Stimulated activated CD8-positive, alpha-beta memory T cell treated with anti-CD3 and anti-CD28 coated beads, Interleukin-12 subunit alpha, Interleukin-12 subunit beta, amount 100 ng/mL, for 1 hour (primary cell): Measurements from ENCODE around the gene EEF2K.
"Not testable (repeated sequence)": the region's sequence is repeated elsewhere in the genome, so short reads cannot be mapped to it uniquely, and the experiment has no call there.

Source experiments
- DNase-seq: peaks from one replicate; pipeline ENCODE4 v3.0.0-alpha.2; 2020; ENCODE audit warnings: low read depth

The EEF2K gene

GRCh38 chr16:22206013-22206841 lies at the start of gene EEF2K:
Gene EEF2K (plus strand): TSS chr16:22206278. CDS start chr16:22225730, 19,452 bp downstream.
- DNase-seq = peak; percentile 68

DNA sequence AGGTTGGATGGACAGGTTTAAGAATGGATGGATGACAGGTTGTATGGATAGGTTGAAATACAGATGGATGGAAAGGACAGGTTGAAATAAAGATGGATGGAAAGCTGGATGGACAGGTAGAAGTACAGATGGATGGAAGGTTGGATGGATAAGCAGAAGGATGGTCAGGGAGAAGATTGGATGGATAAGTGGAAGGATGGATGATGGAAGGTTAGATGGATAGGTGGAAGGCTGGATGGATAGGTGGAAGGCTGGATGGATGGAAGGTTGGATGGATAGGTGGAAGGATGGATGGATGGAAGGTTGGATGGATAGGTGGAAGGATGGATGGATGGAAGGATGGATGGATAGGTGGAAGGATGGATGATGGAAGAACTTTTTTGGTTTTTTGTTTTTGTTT lies 44.7 kb upstream of the EEF2K start:
- DNase-seq = no peak

GRCh38 chr16:22161999-22162655 lies 44.0 kb upstream of the EEF2K start, which contains the start of gene SDR42E2:
Gene SDR42E2 (plus strand): TSS chr16:22162506. CDS start chr16:22165583, 3,077 bp downstream.
- DNase-seq = no peak

DNA sequence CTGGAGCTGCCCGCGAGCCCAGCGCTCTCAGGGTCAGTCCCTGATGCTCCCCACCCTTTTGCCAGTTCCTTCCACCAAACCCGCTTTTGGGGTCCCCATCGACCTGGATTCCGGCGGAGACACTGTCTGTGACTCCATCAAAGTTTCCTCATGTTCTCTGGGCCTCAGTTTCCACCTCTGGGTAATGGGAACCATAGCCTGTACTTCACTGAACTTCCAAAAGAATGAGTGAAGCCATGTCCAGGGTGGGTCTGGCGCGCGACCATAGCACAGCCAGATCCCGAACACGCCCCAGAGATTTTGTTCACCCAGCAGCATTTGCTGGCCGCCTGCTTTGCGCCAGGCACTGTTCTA lies 43.4 kb upstream of the EEF2K start:
- no peak for DNase-seq

DNA sequence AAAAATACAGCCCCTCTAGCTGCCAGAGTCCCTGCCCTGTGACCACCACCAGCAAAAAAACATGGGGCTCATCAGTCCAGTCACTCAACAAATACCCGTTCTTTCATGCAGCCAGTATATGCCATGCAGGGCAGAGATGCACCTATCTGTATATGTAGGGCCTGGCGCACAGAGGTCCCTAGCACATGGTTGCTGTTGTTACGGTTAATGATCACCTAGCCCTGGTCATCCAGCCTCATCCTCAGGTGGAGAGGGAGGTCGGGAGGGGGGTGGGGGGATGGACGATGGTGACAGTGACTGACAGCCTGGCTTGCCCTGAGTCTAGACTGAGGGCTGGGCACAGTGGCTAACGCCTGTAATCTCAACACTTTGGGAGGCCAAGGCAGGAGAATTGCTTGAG lies 42.3 kb upstream of the EEF2K start:
- no peak for DNase-seq

GRCh38 chr16:22164482-22164881 lies 41.6 kb upstream of the EEF2K start:
- DNase-seq = no peak

DNA sequence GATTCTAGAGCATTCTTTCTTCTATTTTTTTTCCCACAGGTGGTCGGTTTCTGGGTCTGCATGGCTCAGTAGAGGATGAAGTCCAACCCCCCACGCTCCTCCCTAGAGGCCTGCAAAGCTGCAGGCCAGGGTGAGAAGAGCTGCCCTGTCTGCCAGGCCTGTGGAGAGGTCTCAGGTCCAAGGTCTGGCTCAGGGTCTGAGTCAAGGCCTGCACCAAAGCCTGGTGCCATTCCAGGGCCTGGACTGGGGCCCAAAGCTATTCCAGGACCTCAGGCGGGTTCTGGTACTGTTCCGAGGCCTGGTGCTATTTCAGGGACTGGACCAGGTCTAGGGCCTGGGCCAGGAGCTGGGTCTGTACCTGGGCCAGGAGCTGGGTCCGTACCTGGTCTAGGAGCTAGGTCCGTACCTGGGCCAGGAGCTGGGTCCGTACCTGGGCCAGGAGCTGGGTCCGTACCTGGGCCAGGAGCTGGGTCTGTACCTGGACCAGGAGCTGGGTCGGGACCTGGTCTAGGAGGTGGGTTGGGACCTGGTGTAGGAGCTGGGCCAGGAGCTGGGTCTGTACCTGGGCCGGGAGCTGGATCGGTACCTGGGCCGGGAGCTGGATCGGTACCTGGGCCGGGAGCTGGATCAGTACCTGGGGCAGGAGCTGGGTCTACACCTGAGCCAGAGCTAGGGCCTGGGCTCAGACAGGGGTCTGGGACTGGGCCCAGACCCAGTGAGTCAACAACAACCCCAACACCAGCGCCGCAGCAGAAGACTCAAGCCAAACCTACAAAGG lies 40.4 kb upstream of the EEF2K start:
- DNase-seq = no peak

DNA sequence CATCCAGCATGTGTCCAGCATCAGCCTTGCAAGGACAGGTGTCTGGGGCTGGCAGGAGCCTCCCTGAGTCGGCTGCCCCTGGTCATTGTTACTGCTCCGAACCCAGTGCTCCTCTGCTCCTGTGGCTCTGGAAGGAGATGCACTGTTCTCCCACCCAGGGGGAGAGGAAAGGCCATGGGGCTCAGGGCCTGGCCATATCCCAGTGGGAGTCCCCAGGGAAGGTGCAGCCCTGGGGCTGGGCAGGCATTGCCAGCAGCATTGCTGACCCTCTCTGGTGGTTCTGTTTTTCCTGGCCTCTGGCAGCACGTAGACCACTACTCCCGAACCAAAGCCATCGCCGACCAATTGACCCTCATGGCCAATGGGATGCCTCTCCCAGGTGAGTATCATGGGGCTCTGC lies 34.1 kb upstream of the EEF2K start:
- no peak for DNase-seq

DNA sequence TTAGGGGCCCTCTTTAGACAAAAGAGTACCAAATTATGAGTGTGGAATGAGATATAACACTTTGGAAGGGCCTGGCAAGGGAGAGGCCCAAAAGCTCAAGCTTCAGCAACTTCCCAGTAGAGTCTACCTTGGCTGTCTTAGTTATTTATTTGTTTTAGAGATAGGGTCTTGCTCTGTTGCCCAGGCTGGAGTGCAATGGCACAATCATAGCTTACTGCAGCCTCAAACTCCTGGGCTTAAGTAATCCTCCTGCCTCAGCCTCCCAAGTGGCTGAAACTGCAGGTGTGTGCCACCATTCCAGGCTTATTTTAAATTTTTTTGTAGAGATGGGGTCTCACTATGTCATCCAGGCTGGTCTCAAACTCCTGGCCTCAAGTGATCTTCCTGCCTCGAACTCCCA lies 33.4 kb upstream of the EEF2K start:
- not testable (repeated sequence) for DNase-seq

GRCh38 chr16:22174642-22175041 lies 31.4 kb upstream of the EEF2K start:
- DNase-seq = no peak

GRCh38 chr16:22177968-22178930 lies 27.8 kb upstream of the EEF2K start:
- DNase-seq = no peak

DNA sequence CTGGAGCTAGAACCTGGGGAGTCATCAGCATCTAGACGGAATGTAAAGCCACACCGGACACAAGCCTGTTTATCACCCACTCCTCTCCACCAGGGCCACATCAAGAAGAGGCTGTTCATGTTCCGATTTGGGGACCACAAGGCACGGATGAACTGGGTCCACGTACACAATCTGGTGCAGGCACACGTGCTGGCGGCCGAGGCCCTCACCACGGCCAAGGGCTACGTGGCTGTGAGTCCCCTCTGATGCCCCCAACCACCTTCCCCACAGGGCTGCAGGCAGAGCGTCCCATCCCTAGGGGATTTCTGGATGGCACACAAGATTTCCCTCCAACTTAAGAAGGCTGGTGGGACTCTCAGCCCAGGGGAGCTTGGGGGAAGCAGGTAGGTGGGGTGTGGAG lies 24.7 kb upstream of the EEF2K start:
- no peak for DNase-seq

- DNase-seq = no peak
Observed at GRCh38 chr16:22181843-22182242, 24.2 kb upstream of the EEF2K start.

GRCh38 chr16:22183335-22183734 lies 22.7 kb upstream of the EEF2K start:
- no peak for DNase-seq

DNA sequence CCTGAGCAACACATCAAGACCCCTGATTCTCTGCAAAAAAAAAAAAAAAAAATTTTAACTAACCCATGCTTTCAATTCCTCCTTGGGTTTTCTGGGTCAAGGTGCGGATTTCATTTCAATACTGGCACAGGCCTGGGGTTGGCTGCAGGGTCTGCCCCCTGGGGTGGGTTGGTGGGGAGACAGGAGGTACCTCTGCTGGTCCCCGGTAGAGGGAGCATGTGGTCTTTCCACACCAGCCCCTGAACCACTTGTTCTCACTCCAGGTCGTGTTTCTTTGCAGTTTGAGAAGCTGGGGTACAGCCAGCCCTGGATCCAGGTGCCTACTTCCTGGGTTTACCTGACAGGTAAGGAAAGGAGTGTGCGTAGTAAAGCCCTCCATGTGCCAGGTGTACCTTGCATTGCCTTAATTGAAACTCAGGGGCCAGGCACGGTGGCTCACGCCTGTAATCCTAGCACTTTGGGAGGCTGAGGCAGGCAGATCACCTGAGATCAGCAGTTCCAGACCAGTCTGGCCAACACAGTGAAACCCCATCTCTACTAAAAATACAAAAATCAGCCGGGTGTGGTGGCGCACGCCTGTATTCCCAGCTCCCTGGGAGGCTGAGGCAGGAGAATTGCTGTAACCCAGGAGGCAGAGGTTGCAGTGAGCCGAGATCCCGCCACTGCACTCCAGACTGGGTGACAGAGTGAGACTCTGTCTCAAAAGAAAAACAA lies 22.0 kb upstream of the EEF2K start:
- DNase-seq = no peak

GRCh38 chr16:22184615-22184968 lies 21.5 kb upstream of the EEF2K start:
- no peak for DNase-seq

GRCh38 chr16:22186517-22186916 lies 19.6 kb upstream of the EEF2K start:
- DNase-seq = no peak

- DNase-seq = no peak
Observed at GRCh38 chr16:22188267-22188594, 17.8 kb upstream of the EEF2K start.

DNA sequence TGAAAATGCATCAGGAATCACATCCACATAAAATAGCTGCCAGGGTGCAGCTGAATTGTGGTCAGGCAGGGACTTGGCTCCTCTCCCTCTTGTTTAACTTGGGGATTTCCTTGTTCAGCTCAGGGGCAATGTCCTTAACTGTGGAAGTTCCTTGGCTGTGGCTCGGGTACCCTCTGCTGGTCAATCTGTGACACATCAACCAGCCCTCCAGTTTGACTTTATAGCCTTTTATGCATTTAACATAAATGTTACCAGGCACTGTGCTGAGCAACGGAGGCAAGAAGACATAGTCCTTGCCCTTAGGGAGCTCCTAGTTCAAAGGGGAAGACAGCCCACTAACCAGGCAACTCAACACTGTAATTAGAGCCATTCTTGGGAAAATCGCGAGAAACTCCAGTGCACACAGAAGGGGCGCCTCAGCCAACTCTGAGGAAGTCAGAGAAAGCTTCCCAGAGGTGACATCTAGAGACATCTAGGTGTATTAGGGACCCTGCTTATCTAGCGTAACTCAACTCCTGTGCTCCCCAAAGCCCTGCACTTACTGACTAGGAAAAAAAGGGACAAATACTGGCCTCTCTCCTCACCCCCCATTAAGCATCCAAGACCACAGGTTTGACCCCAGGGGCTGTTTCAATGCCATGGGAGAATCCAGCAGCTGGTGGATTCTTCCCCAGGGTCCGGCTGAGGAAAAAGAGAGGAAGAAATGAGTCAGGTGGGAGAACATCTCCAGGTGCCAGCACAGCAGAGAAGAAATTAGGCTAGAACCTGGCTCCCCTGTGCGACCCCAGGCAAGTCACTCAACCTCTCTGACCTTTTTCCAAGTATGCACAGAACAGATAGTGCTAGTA lies 17.3 kb upstream of the EEF2K start:
- DNase-seq = peak; percentile 49

DNA sequence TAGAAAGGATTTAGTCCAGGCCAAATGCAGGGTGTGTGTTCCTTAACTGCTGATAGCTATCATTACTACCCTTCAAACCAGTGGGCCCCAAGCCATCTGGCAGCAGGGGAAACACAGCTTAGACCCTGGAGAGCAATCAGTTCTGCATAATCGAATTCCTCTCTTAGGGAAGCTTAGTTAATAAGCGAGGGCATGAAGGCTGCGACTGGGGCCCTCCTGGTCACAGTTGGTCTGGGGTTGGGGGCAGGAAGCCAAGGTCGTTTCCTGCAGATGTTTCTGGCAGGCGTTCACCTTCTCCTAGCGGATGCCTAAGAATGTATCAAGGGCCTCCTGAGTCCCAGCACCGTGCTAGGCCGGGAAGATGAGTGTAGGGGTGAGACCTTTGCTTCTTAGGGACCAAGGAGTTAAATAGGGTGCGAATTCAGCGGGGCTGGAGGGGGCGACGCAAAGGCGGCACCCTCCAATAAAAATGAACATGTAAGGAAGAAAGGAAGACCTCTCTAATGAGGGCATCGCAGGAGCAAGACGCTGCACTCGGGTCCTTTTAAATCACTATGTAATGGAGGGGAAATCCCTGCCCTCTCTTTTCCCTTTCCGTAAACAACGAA lies 16.5 kb upstream of the EEF2K start:
- no peak for DNase-seq
